GM21390 (cell line): ENCODE data around the gene FAM120C.

Experiments used
- ATAC-seq: cut with Tn5 transposase; IDR thresholded peaks from one replicate; pipeline ENCODE4 v1.9.1; 2021; ENCODE audit not compliant: unreplicated experiment

The FAM120C gene

GRCh38 chrX:54042609-54043021 lies 140.4 kb downstream of the FAM120C start:
- ATAC-seq = no peak

GRCh38 chrX:54030329-54030728 lies 152.7 kb downstream of the FAM120C start:
- no peak for ATAC-seq

GRCh38 chrX:54029529-54030143 lies 153.4 kb downstream of the FAM120C start:
- ATAC-seq = no peak

GRCh38 chrX:54024350-54024749 lies 158.7 kb downstream of the FAM120C start:
- ATAC-seq = no peak
